Upper lobe of right lung (tissue), 1 donor: Measurements from ENCODE around the gene CD9. TPM values are rescaled to one million over a fixed set of nuclear protein-coding genes. Genes with fewer than 3 reads are reported as not detected.
A peak's percentile ranks its signal among the peaks of the same experiment; 100 is the strongest.

ENCODE experiments used
- ATAC-seq: fragments of 200-7000 bp; cut with Tn5 transposase; one replicate; pipeline ENCODE4 v1.9.1; 2020; ENCODE audit warnings: mild to moderate bottlenecking, moderate library complexity
- DNase-seq: peaks from one replicate; pipeline ENCODE4 v3.0.0-alpha.2; 2020
- H3K27ac ChIP-seq: fragments of 200-600 bp; one replicate; pipeline ENCODE4 v1.8.0; 2022
- H3K27me3 ChIP-seq: fragments of 200-600 bp; one replicate; pipeline ENCODE4 v1.8.0; 2022; ENCODE audit warnings: mild to moderate bottlenecking
- H3K36me3 ChIP-seq: fragments of 200-600 bp; one replicate; pipeline ENCODE4 v1.8.0; 2022
- H3K4me1 ChIP-seq: fragments of 200-600 bp; one replicate; pipeline ENCODE4 v1.8.0; 2022
- H3K4me3 ChIP-seq: fragments of 200-600 bp; one replicate; pipeline ENCODE4 v1.8.0; 2022; ENCODE audit warnings: mild to moderate bottlenecking
- H3K9me3 ChIP-seq: fragments of 200-600 bp; one replicate; pipeline ENCODE4 v1.8.0; 2022
- CTCF ChIP-seq: fragments of 200-600 bp; IDR thresholded peaks from one replicate; pipeline ENCODE4 v1.8.0; 2022; ENCODE audit warnings: antibody characterized with exemption
- intact Hi-C: fragments of 100-400 bp; cut with DNase I; formaldehyde crosslinking; loops from one replicate; pipeline ENCODE4 v1.11.0; 2022
- total RNA-seq: library from RNA; stranded (reverse); fragmentation: NEBNext Ultra II Directional; extraction: Animal tissue kit (Norgen Biotek cat#: 25700); gene quantifications from one replicate; pipeline ENCODE4 v1.2.1, GENCODE V29; 2021
- donor health status: DM: no; HTN: yes; CAD: no; lungs with severe emphysema.

The CD9 gene
- total RNA-seq, 1 donor from 2014 or later: 445 TPM

- Histone ChIP-seq H3K9me3 (no peaks in the 10 kb centered on the region), H3K4me1 (peaks cover 7% of the 10 kb centered on the region), H3K4me3 (no peak overlapping the region), H3K36me3 (no peaks in the 10 kb centered on the region), H3K27ac (no peak overlapping the region), H3K27me3 (no peaks in the 10 kb centered on the region)
- ATAC-seq (peak; percentile 43), DNase-seq (peak; percentile 60)
- TF ChIP-seq CTCF: no peak
- intact Hi-C loops: no loop called here
These were observed 38.9 kb upstream of the CD9 start for GRCh38 chr12:6161124-6161882.

GRCh38 chr12:6163416-6164060 lies 36.7 kb upstream of the CD9 start:
- ATAC-seq (no peak), DNase-seq (peak; percentile 54)
- Histone ChIP-seq H3K27ac (no peak overlapping the region), H3K4me3 (no peak overlapping the region), H3K4me1 (peaks cover 21% of the 10 kb centered on the region), H3K36me3 (no peaks in the 10 kb centered on the region), H3K9me3 (no peaks in the 10 kb centered on the region), H3K27me3 (no peaks in the 10 kb centered on the region)
- intact Hi-C loops: no loop called here
- TF ChIP-seq CTCF: no peak

- intact Hi-C loops: no loop called here
- Histone ChIP-seq H3K36me3 (no peaks in the 10 kb centered on the region), H3K27me3 (no peaks in the 10 kb centered on the region), H3K9me3 (no peaks in the 10 kb centered on the region), H3K4me1 (peaks cover 27% of the 10 kb centered on the region), H3K27ac (no peak overlapping the region), H3K4me3 (no peak overlapping the region)
- no peak for TF ChIP-seq CTCF
- no peak for ATAC-seq
- DNase-seq: no peak
These were observed 34.8 kb upstream of the CD9 start for GRCh38 chr12:6165395-6165794.

DNA sequence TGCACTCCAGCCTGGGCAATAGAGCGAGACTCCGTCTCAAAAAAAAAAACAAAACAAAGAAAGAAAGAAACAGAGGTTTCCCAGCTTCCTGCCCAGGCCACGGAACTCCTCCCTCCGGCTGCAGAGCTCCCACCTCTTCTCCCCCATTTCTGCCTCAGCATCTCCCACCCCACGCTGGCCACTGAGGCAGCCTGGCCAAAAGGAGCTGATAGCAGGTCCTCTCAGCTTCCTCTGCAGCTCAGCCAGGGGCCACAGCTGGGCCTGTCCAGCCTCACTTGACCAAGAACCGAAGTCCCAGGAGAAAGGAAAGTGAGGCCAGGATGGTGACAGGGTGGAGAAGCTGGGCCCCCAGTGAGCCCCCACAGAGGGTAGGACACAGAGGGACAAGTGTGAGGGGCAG lies 33.4 kb upstream of the CD9 start:
- ATAC-seq (no peak), DNase-seq (peak; percentile 64)
- H3K27me3 ChIP-seq: no peaks in the 10 kb centered on the region
- H3K9me3 ChIP-seq: no peaks in the 10 kb centered on the region
- intact Hi-C loops: no loop called here
- H3K27ac ChIP-seq: peak overlapping the region; percentile 81
- no peak for TF ChIP-seq CTCF
- H3K36me3 ChIP-seq: no peaks in the 10 kb centered on the region
- H3K4me1 ChIP-seq: peaks cover 20% of the 10 kb centered on the region
- H3K4me3 ChIP-seq: no peak overlapping the region

DNA sequence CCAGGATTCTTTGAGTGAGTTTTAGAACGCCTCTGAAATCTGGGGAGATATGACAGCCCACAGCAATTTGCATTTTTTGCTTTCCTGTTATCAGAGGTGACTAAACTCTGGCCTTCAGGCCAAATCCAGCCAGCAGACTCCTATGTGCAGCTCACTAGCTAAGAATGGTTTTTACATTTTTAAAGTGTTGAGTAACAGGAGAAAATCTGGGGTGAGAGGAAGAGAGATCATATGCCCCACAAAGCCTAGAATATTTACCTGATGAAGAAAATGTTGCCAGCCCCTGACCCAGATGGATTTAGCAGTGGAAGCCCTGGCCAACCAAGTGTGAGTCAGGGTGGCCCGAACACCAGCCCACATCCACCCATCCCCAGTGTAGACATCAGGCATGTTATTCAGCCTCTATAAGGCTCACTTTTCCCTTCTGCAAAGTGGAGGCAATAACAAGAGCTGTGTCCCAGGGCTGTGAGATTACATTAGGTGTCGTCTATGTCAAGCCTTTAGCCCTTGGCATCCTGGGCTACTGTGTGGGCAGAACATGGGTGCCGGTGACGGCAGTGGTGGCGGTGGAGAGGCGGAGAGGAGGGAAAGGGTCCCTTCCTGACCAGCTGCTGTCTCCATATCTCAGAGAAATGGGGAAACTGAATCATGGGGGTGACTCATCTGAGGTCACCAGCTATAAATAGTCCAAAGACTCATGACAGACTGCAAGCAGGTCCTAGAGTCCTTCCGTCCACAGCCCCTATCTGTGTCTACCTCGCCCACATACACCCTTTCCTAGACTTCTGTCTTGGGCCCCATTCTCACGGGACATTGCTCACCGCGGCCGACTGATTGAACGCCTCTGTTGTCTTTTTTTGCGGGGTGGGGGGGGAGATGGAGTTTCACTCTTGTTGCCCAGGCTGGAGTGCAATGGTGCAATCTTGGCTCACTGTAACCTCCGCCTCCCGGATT lies 32.6 kb upstream of the CD9 start:
- peaks cover 20% of the 10 kb centered on the region for H3K4me1 ChIP-seq
- H3K36me3 ChIP-seq: no peaks in the 10 kb centered on the region
- ATAC-seq: peak; percentile 89
- H3K9me3 ChIP-seq: no peaks in the 10 kb centered on the region
- DNase-seq: peak; percentile 88
- no peak for TF ChIP-seq CTCF
- H3K27me3 ChIP-seq: no peaks in the 10 kb centered on the region
- peak overlapping the region; percentile 81 for H3K27ac ChIP-seq
- H3K4me3 ChIP-seq: no peak overlapping the region
- intact Hi-C loops: no loop called here
